ENCODE measurements around the gene PMS1.

PMS1 gene

GRCh38 chr2:189794310-189794709, 10.1 kb downstream of the PMS1 start:
- Mint-ChIP-seq H3K9me3 (no peaks in the 10 kb centered on the region), H3K27me3 (no peaks in the 10 kb centered on the region), H3K27ac (no peak overlapping the region), H3K4me3 (no peak overlapping the region), H3K4me1 (peaks cover 5% of the 10 kb centered on the region), H3K36me3 (ENCODE audit: low read depth) (peaks cover 39% of the 10 kb centered on the region)
- DNase-seq (no peak), ATAC-seq (no peak)

GRCh38 chr2:189797902-189798301, 13.7 kb downstream of the PMS1 start:
- no peaks in the 10 kb centered on the region for H3K27me3 Mint-ChIP-seq
- H3K9me3 Mint-ChIP-seq: no peaks in the 10 kb centered on the region
- ATAC-seq (no peak), DNase-seq (no peak)
- no peak overlapping the region for H3K4me3 Mint-ChIP-seq
- H3K27ac Mint-ChIP-seq: no peak overlapping the region
- peaks cover 10% of the 10 kb centered on the region for H3K4me1 Mint-ChIP-seq
- H3K36me3 Mint-ChIP-seq (ENCODE audit: low read depth): peaks cover 45% of the 10 kb centered on the region

GRCh38 chr2:189798312-189799029, 14.2 kb downstream of the PMS1 start:
- no peaks in the 10 kb centered on the region for H3K9me3 Mint-ChIP-seq
- peak; percentile 78 for ATAC-seq
- no peak overlapping the region for H3K4me3 Mint-ChIP-seq
- no peak for DNase-seq
- no peak overlapping the region for H3K27ac Mint-ChIP-seq
- no peaks in the 10 kb centered on the region for H3K27me3 Mint-ChIP-seq
- peaks cover 10% of the 10 kb centered on the region for H3K4me1 Mint-ChIP-seq
- H3K36me3 Mint-ChIP-seq (ENCODE audit: low read depth): peaks cover 43% of the 10 kb centered on the region

- peaks cover 10% of the 10 kb centered on the region for H3K4me1 Mint-ChIP-seq
- H3K36me3 Mint-ChIP-seq (ENCODE audit: low read depth): peaks cover 42% of the 10 kb centered on the region
- no peak overlapping the region for H3K4me3 Mint-ChIP-seq
- H3K27me3 Mint-ChIP-seq: no peaks in the 10 kb centered on the region
- H3K9me3 Mint-ChIP-seq: no peaks in the 10 kb centered on the region
- no peak overlapping the region for H3K27ac Mint-ChIP-seq
- DNase-seq (no peak), ATAC-seq (no peak)
Observed at GRCh38 chr2:189799030-189799331, 14.7 kb downstream of the PMS1 start.

- ATAC-seq (no peak), DNase-seq (no peak)
- Mint-ChIP-seq H3K9me3 (no peaks in the 10 kb centered on the region), H3K27me3 (no peaks in the 10 kb centered on the region), H3K27ac (no peak overlapping the region), H3K4me3 (no peak overlapping the region), H3K36me3 (ENCODE audit: low read depth) (peaks cover 37% of the 10 kb centered on the region), H3K4me1 (peaks cover 10% of the 10 kb centered on the region)
Observed at GRCh38 chr2:189799531-189799930, 15.3 kb downstream of the PMS1 start.

GRCh38 chr2:189802396-189802912, 18.2 kb downstream of the PMS1 start:
- DNase-seq (no peak), ATAC-seq (peak; percentile 57)
- no peaks in the 10 kb centered on the region for H3K27me3 Mint-ChIP-seq
- H3K4me3 Mint-ChIP-seq: no peak overlapping the region
- no peak overlapping the region for H3K27ac Mint-ChIP-seq
- peaks cover 29% of the 10 kb centered on the region for H3K36me3 Mint-ChIP-seq (ENCODE audit: low read depth)
- peaks cover 10% of the 10 kb centered on the region for H3K4me1 Mint-ChIP-seq
- no peaks in the 10 kb centered on the region for H3K9me3 Mint-ChIP-seq

- Mint-ChIP-seq H3K27me3 (no peaks in the 10 kb centered on the region), H3K4me1 (peaks cover 10% of the 10 kb centered on the region), H3K36me3 (ENCODE audit: low read depth) (peaks cover 26% of the 10 kb centered on the region), H3K4me3 (no peak overlapping the region), H3K27ac (no peak overlapping the region), H3K9me3 (no peaks in the 10 kb centered on the region)
- ATAC-seq (no peak), DNase-seq (no peak)
Observed at GRCh38 chr2:189803431-189803830, 19.2 kb downstream of the PMS1 start.

GRCh38 chr2:189818249-189819038, 34.2 kb downstream of the PMS1 start:
- no peaks in the 10 kb centered on the region for H3K27me3 Mint-ChIP-seq
- peaks cover 68% of the 10 kb centered on the region for H3K36me3 Mint-ChIP-seq (ENCODE audit: low read depth)
- H3K4me1 Mint-ChIP-seq: peaks cover 28% of the 10 kb centered on the region
- peak overlapping the region; percentile 98 for H3K27ac Mint-ChIP-seq
- DNase-seq: no peak
- H3K9me3 Mint-ChIP-seq: peaks cover 6% of the 10 kb centered on the region
- ATAC-seq: peak; percentile 76
- H3K4me3 Mint-ChIP-seq: peak overlapping the region; percentile 69

- Mint-ChIP-seq H3K9me3 (peaks cover 6% of the 10 kb centered on the region), H3K27me3 (no peaks in the 10 kb centered on the region), H3K36me3 (ENCODE audit: low read depth) (peaks cover 59% of the 10 kb centered on the region), H3K27ac (peak overlapping the region; percentile 98), H3K4me1 (peaks cover 28% of the 10 kb centered on the region), H3K4me3 (peak overlapping the region; percentile 69)
- DNase-seq (no peak), ATAC-seq (peak; percentile 76)
Observed at GRCh38 chr2:189819297-189819704, 35.1 kb downstream of the PMS1 start.

- Mint-ChIP-seq H3K27ac (no peak overlapping the region), H3K4me1 (peaks cover 28% of the 10 kb centered on the region), H3K9me3 (peaks cover 6% of the 10 kb centered on the region), H3K27me3 (no peaks in the 10 kb centered on the region), H3K36me3 (ENCODE audit: low read depth) (peaks cover 51% of the 10 kb centered on the region), H3K4me3 (no peak overlapping the region)
- DNase-seq: no peak
- ATAC-seq: no peak
Observed at GRCh38 chr2:189821953-189822748, 37.9 kb downstream of the PMS1 start.

GRCh38 chr2:189824694-189825396, 40.6 kb downstream of the PMS1 start:
- ATAC-seq: no peak
- no peaks in the 10 kb centered on the region for H3K27me3 Mint-ChIP-seq
- H3K36me3 Mint-ChIP-seq (ENCODE audit: low read depth): peaks cover 45% of the 10 kb centered on the region
- no peak overlapping the region for H3K27ac Mint-ChIP-seq
- H3K9me3 Mint-ChIP-seq: no peaks in the 10 kb centered on the region
- H3K4me1 Mint-ChIP-seq: peaks cover 10% of the 10 kb centered on the region
- H3K4me3 Mint-ChIP-seq: no peak overlapping the region
- DNase-seq: no peak

- no peaks in the 10 kb centered on the region for H3K27me3 Mint-ChIP-seq
- no peaks in the 10 kb centered on the region for H3K9me3 Mint-ChIP-seq
- H3K27ac Mint-ChIP-seq: no peak overlapping the region
- H3K4me1 Mint-ChIP-seq: peaks cover 7% of the 10 kb centered on the region
- no peak overlapping the region for H3K4me3 Mint-ChIP-seq
- DNase-seq (no peak), ATAC-seq (no peak)
- peaks cover 39% of the 10 kb centered on the region for H3K36me3 Mint-ChIP-seq (ENCODE audit: low read depth)
Observed at GRCh38 chr2:189826039-189826438, 41.8 kb downstream of the PMS1 start.

- no peak for DNase-seq
- H3K4me1 Mint-ChIP-seq: peaks cover 7% of the 10 kb centered on the region
- H3K27ac Mint-ChIP-seq: peak overlapping the region; percentile 16
- no peaks in the 10 kb centered on the region for H3K9me3 Mint-ChIP-seq
- H3K27me3 Mint-ChIP-seq: no peaks in the 10 kb centered on the region
- H3K36me3 Mint-ChIP-seq (ENCODE audit: low read depth): peaks cover 38% of the 10 kb centered on the region
- ATAC-seq: no peak
- no peak overlapping the region for H3K4me3 Mint-ChIP-seq
Observed at GRCh38 chr2:189829102-189829833, 45.0 kb downstream of the PMS1 start.
